Glomerular endothelial cell (primary cell): ENCODE results near the gene CAPN5. TPM values are rescaled to one million over a fixed set of nuclear protein-coding genes. Genes with fewer than 3 reads are reported as not detected.

Source experiments
- DNase-seq: peaks from one replicate; pipeline ENCODE4 v3.0.0-alpha.2; 2011; ENCODE audit warnings: low read depth, low spot score; ENCODE audit errors: extremely low read depth
- total RNA-seq: library from RNA; depleted of rRNA; stranded (reverse); fragments of >200 nt; gene quantifications from 2 replicates; pipeline ENCODE4 v1.2.3, GENCODE V29; 2015

Gene CAPN5
- total RNA-seq, 1 donor from 2014 or later: 8.8 TPM

- DNase-seq: no peak
Observed at GRCh38 chr11:77113382-77114088, 46.8 kb downstream of the CAPN5 start.

- DNase-seq: no peak
Observed at GRCh38 chr11:77114089-77114463, 47.3 kb downstream of the CAPN5 start.

GRCh38 chr11:77115181-77115611 is 48.4 kb downstream of the CAPN5 start:
- DNase-seq: no peak

- no peak for DNase-seq
Observed at GRCh38 chr11:77115956-77116355, 49.2 kb downstream of the CAPN5 start.

GRCh38 chr11:77117492-77117891 is 50.7 kb downstream of the CAPN5 start:
- no peak for DNase-seq

GRCh38 chr11:77118086-77118485 is 51.3 kb downstream of the CAPN5 start:
- DNase-seq: no peak

- no peak for DNase-seq
Observed at GRCh38 chr11:77118971-77119370, 52.2 kb downstream of the CAPN5 start.

GRCh38 chr11:77119531-77119936 is 52.8 kb downstream of the CAPN5 start:
- DNase-seq: no peak

GRCh38 chr11:77120571-77120970 is 53.8 kb downstream of the CAPN5 start:
- DNase-seq: no peak

- no peak for DNase-seq
Observed at GRCh38 chr11:77121096-77121640, 54.4 kb downstream of the CAPN5 start.

- DNase-seq: no peak
Observed at GRCh38 chr11:77121876-77122575, 55.3 kb downstream of the CAPN5 start.

GRCh38 chr11:77122576-77123212 is 55.9 kb downstream of the CAPN5 start:
- no peak for DNase-seq

GRCh38 chr11:77123591-77123990 is 56.8 kb downstream of the CAPN5 start:
- no peak for DNase-seq

- no peak for DNase-seq
Observed at GRCh38 chr11:77124041-77124440, 57.3 kb downstream of the CAPN5 start.

GRCh38 chr11:77124488-77124887 is 57.7 kb downstream of the CAPN5 start:
- DNase-seq: no peak

- DNase-seq: no peak
Observed at GRCh38 chr11:77125191-77125590, 58.4 kb downstream of the CAPN5 start.

- no peak for DNase-seq
Observed at GRCh38 chr11:77125695-77126094, 58.9 kb downstream of the CAPN5 start.

GRCh38 chr11:77126156-77126775 is 59.5 kb downstream of the CAPN5 start:
- no peak for DNase-seq

GRCh38 chr11:77126861-77127234 is 60.1 kb downstream of the CAPN5 start:
- DNase-seq: no peak

GRCh38 chr11:77127235-77127911 is 60.6 kb downstream of the CAPN5 start:
- no peak for DNase-seq
